Left ventricle myocardium superior (tissue), 1 donor: ENCODE data around the gene USP32. TPM values are rescaled to one million over a fixed set of nuclear protein-coding genes. Genes with fewer than 3 reads are reported as not detected.
"Not testable (repeated sequence)": the region's sequence is repeated elsewhere in the genome, so short reads cannot be mapped to it uniquely, and the experiment has no call there.

Experiments
- ATAC-seq: fragments of 200-7000 bp; cut with Tn5 transposase; one replicate; pipeline ENCODE4 v1.9.1; 2020; ENCODE audit warnings: mild to moderate bottlenecking, moderate library complexity
- DNase-seq: peaks from one replicate; pipeline ENCODE4 v3.0.0-alpha.2; 2020
- intact Hi-C: fragments of 100-400 bp; cut with micrococcal nuclease; formaldehyde crosslinking; loops from one replicate; pipeline ENCODE4 v1.11.0; 2022
- total RNA-seq: library from RNA; stranded (reverse); fragmentation: NEBNext Ultra II Directional; extraction: Animal tissue kit (Norgen Biotek cat#: 25700); gene quantifications from one replicate; pipeline ENCODE4 v1.2.1, GENCODE V29; 2021
- donor health status: DM: no; HTN: yes; CAD: no; lungs with severe emphysema.

Gene USP32
- total RNA-seq, 1 donor from 2014 or later, result 26.2 TPM

GRCh38 chr17:60353773-60354172 lies 38.2 kb downstream of the USP32 start:
- DNase-seq (no peak), ATAC-seq (no peak)
- intact Hi-C loops, result no loop called here

- DNase-seq, result no peak
- ATAC-seq, result no peak
- intact Hi-C loops, result no loop called here
Measured at GRCh38 chr17:60352569-60352968, 39.4 kb downstream of the USP32 start.

- intact Hi-C loops, result no loop called here
- DNase-seq, result no peak
- ATAC-seq, result no peak
Measured at GRCh38 chr17:60352071-60352470, 39.9 kb downstream of the USP32 start.

GRCh38 chr17:60351012-60351695 lies 40.8 kb downstream of the USP32 start:
- DNase-seq, result no peak
- no peak for ATAC-seq
- intact Hi-C loops, result no loop called here

- DNase-seq (no peak), ATAC-seq (no peak)
- intact Hi-C loops, result no loop called here
Measured at GRCh38 chr17:60348616-60349015, 43.3 kb downstream of the USP32 start.

GRCh38 chr17:60345233-60345632 lies 46.7 kb downstream of the USP32 start:
- ATAC-seq, result no peak
- DNase-seq, result no peak
- intact Hi-C loops, result no loop called here

GRCh38 chr17:60342492-60342891 lies 49.4 kb downstream of the USP32 start:
- ATAC-seq, DNase-seq, intact Hi-C loops: not testable (repeated sequence)

- ATAC-seq (no peak), DNase-seq (no peak)
- intact Hi-C loops, result no loop called here
Measured at GRCh38 chr17:60335289-60335688, 56.6 kb downstream of the USP32 start.

GRCh38 chr17:60333628-60334031 lies 58.3 kb downstream of the USP32 start:
- DNase-seq (no peak), ATAC-seq (no peak)
- intact Hi-C loops, result no loop called here

GRCh38 chr17:60333072-60333471 lies 58.9 kb downstream of the USP32 start:
- intact Hi-C loops, ATAC-seq, DNase-seq: not testable (repeated sequence)

GRCh38 chr17:60332574-60332973 lies 59.4 kb downstream of the USP32 start:
- DNase-seq (no peak), ATAC-seq (no peak)
- intact Hi-C loops, result no loop called here

- DNase-seq (no peak), ATAC-seq (no peak)
- intact Hi-C loops, result no loop called here
Measured at GRCh38 chr17:60330731-60331130, 61.2 kb downstream of the USP32 start.

GRCh38 chr17:60328679-60329078 lies 63.3 kb downstream of the USP32 start:
- intact Hi-C loops, result loop anchor here (10.0 kb wide), 1 partner anchor 54 kb away; no protein-coding TSS in a partner anchor
- DNase-seq (no peak), ATAC-seq (no peak)

- intact Hi-C loops, result loop anchor here (10.0 kb wide), 1 partner anchor 53 kb away; no protein-coding TSS in a partner anchor
- DNase-seq, result no peak
- ATAC-seq, result no peak
Measured at GRCh38 chr17:60327901-60328273, 64.0 kb downstream of the USP32 start.

- intact Hi-C loops, result loop anchor here (10.0 kb wide), 1 partner anchor 53 kb away; no protein-coding TSS in a partner anchor
- DNase-seq (no peak), ATAC-seq (no peak)
Measured at GRCh38 chr17:60327134-60327900, 64.6 kb downstream of the USP32 start.

GRCh38 chr17:60326702-60327101 lies 65.2 kb downstream of the USP32 start:
- ATAC-seq (no peak), DNase-seq (no peak)
- intact Hi-C loops, result loop anchor here (10.0 kb wide), 1 partner anchor 52 kb away; no protein-coding TSS in a partner anchor

- no peak for ATAC-seq
- intact Hi-C loops, result loop anchor here (10.0 kb wide), 1 partner anchor 51 kb away; no protein-coding TSS in a partner anchor
- DNase-seq, result no peak
Measured at GRCh38 chr17:60325730-60326524, 66.0 kb downstream of the USP32 start.

- DNase-seq (no peak), ATAC-seq (no peak)
- intact Hi-C loops, result loop anchor here (10.0 kb wide), 1 partner anchor 49 kb away; no protein-coding TSS in a partner anchor
Measured at GRCh38 chr17:60323754-60324153, 68.2 kb downstream of the USP32 start.

- intact Hi-C loops, result loop anchor here (10.0 kb wide), 1 partner anchor 47 kb away; no protein-coding TSS in a partner anchor
Measured at GRCh38 chr17:60322056-60322387, 69.9 kb downstream of the USP32 start.

More at GRCh38 chr17:60322056-60322387, 69.9 kb downstream of the USP32 start:
- DNase-seq (no peak), ATAC-seq (no peak)
